GF-D8 (cell line): Measurements from ENCODE around the gene TRIM39.
"Not testable (repeated sequence)": the region's sequence is repeated elsewhere in the genome, so short reads cannot be mapped to it uniquely, and the experiment has no call there.

Experiments
- DNase-seq: peaks from one replicate; lab custom pipeline; 2025; lab: John Stamatoyannopoulos, UW

Gene TRIM39

DNA sequence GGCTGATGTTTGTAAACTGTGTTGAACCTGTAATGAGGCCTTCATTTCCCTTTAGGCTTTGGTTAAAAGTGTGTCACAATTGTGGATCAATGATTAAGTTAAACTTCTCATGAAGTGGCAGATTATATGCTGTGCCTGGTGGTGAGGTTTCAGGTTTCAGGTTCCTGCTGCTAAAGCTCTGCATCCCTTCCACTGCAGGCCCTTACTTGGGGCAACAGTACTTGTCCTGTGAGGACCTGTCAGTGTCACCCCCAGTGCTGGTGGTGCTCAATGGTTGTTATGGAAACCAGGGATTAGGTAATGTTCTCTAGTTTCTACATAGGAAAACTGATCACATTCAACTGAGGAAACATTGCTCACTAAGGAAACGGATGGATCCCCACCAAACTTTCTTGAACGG is 36.7 kb downstream of the TRIM39 start:
- no peak for DNase-seq

GRCh38 chr6:30364591-30364990 is 37.9 kb downstream of the TRIM39 start:
- DNase-seq, result no peak

- not testable (repeated sequence) for DNase-seq
These were observed 42.6 kb downstream of the TRIM39 start for GRCh38 chr6:30369280-30369679.

DNA sequence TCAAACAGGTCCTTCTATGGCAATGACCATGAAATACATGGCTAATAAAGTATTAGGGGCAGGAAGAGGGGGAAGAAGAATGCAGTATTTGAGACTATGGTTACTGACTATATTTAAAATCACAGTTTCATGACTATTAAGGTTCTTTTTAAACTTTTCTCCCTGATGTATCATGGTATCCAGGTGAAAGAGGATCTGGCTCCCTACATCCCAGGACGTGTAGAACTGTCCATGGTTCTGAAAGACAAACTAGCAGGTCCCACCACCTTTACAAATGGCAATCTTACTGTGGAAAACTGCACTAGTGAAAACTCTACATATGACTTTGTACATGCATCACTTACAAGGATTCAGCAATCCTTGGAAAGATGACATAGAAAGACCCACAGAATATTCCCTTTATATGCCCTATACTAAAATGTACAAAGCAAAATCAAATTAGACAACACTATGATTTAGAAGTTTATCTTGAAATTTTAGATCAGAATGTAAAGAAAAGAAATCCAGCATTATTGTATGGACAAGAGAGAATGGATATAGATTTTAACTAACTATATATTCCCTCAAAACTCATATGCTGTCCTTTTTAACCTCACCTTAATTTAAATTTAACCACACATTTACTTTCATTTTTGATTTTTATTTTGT is 51.7 kb downstream of the TRIM39 start:
- no peak for DNase-seq

DNA sequence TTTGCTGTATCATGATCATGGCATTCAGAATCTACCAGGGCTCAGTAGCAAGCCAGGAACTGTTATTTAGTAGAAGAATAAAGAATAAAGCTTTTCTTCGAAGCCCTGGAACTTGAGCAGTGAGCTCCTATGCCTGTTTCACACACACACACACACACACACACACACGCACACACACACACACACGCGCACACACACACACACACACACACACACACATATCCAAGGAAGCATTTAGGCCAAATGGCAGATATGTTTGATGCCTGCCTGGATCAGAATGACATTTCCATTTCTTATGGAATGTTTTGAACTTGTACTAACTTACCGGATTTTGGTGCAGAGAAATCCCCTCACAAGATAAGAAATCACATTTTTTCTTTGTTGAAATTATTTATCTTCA is 53.7 kb downstream of the TRIM39 start:
- DNase-seq, result no peak

DNA sequence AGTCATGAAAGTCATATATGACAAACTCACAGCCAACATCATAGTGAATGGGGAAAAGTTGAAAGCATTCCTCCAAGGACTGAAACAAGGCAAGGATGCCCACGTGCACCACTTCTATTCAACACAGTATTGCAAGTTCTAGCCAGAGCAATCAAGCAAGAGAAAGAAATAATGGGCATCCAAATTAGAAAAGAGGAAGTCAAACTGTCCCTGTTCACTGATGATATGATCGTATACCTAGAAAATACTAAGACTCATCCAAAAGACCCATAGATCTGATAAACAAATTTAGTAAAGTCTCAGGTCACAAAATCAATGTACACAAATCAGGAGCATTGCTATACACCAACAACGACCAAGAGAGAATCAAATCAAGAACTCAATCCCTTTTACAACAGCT is 59.4 kb downstream of the TRIM39 start:
- DNase-seq, result no peak

DNA sequence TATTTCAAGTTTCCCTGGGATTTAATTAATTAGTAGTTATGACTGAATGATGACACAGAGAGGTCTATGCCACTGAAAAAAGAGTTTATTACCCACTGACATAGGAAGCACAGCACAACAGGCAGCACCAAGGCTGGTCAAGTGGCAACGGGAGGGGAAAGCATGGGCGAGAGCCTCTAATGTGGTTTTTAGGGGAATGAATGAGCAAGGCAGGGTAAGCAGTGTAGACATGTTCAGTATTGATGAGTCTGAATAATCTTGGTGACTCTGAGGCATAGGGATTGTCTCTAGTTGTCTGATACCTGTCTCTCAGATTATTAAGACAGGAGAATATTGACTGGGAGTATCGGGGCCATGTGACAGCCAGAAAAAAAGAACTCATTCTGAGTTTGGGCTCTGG is 64.5 kb downstream of the TRIM39 start:
- no peak for DNase-seq
